Gastrocnemius medialis (tissue), 4 donors: ENCODE results near the gene OSTN.

Source experiments
- CTCF ChIP-seq, 5 experiments: fragments of 450-650 bp in 3 of 5; fragments of 200-600 bp in 2 of 5; sonication (generic) in 2 of 5; IDR thresholded peaks in 4 of 5; conservative IDR thresholded peaks in 1 of 5; 1 replicate in 4 of 5; 2 replicates in 1 of 5; pipeline ENCODE4 v1.5.1; 2016 to 2019; ENCODE audit warnings: antibody characterized with exemption in 5 of 5, mild to moderate bottlenecking in 3 of 5, moderate library complexity in 3 of 5
- POLR2A ChIP-seq, 2 donors: fragments of 450-650 bp; IDR thresholded peaks; one replicate each; pipeline ENCODE4 v1.6.1; 2017; ENCODE audit warnings: antibody characterized with exemption in 2 of 2, mild to moderate bottlenecking in 2 of 2, moderate library complexity in 2 of 2

GRCh38 chr3:191239407-191240031 lies 40.5 kb downstream of the OSTN start:
- TF ChIP-seq CTCF (IDR thresholded peaks at IDR 0.05 in 4 of 5, conservative IDR thresholded peaks at IDR 0.05 in 1 of 5) (no peak), POLR2A (IDR thresholded peaks at IDR 0.05) (no peak)
